T-helper 1 cell (primary cell): ENCODE measurements around the gene NABP1.

Experiments used
- DNase-seq, 5 donors: peaks; one replicate each; pipeline ENCODE4 v3.0.0-alpha.2; 2012 to 2020

The NABP1 gene

GRCh38 chr2:191686066-191686465 is 8.1 kb downstream of the NABP1 start:
- DNase-seq: no peak

DNA sequence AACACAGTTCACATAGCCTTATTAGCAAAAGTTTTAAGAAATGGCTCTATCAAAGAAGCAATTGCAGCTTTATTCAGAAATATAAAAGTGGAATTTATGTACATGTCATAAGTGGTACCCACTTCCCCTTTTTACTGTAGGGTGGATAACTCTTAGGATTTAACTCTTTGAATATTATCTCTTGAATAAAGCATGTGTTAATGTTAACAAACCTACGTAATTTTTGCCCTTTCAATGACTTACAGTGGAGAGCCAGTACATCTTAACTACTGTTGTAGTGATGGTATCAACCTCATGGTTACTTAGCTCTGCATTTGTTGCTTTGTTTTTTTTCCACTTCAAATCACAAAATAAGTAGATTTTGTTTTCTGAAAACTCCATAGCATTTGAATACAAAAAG is 8.8 kb downstream of the NABP1 start:
- no peak for DNase-seq

GRCh38 chr2:191687867-191688266 is 9.9 kb downstream of the NABP1 start:
- no peak for DNase-seq

DNA sequence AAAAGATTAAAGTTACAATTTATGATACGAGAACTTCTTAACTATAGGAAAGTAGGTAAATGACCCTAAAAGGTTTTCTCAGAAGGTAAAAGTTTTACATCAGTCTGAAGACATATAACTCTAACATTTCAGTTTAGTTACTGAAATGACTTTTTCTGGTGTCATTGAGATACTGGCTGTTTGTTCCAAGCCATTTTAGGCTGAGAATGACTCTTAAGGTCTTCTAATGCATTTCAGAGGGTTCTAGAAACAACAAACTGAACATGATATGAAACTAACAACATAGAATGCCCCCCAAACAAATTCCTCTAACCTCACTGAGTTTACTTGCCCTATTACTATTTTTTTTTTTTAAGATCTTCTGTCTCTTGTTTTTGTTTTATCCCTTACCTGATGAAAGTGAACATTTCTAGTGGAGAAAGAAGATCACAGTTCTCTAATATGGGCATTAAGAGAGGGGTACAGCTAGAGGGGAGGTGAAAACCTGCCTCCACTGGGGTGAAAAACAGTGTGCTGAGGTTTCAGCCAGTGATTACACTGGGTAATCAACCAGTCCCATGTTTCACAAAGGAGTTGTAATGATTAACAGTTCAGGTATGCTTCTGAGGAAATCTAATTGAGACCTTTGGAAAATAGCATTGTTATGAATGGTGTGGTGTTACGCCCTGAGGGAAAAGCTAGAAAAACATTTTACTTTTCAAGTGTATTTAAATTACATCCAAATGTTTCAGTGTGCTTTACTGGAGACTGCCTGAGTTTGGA is 11.2 kb downstream of the NABP1 start:
- DNase-seq: no peak

GRCh38 chr2:191690327-191690726 is 12.4 kb downstream of the NABP1 start:
- no peak for DNase-seq

DNA sequence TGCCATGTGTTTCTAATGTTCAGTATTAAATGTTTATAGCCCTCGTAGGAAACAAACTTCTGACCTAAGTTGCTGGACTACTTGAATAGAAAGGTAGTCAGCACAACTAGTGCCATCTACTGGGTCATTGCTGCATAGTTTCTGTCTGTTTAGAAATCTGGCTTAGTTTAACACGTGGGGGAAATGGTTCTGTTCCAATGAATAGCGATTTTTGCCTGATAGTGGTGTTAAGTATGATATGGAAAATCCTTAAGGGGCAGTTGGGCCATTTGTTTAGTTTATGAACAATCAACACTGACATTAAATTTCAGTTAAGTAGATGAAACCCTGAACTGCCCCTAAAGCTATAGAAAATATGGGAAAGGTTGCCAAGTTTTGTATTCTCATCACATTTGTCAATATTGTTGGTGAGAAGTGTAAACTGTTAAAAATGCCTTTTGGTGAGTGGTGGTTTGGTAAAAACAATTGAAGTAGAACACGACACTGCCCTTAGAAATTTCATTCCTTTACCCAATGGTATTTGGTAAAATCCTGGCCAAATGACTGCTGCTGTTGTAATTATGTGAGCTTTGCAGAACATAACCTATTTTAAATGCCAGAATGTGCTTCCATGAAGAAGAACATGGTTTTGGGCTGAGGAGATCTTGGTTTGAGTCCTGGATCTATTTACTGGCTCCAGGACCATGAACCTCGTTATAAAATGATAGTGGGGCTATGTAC is 13.2 kb downstream of the NABP1 start:
- peak in 3 of 5 donors; percentile 34 to 74 (median 44) for DNase-seq

- no peak for DNase-seq
Measured at GRCh38 chr2:191691898-191692297, 14.0 kb downstream of the NABP1 start.

DNA sequence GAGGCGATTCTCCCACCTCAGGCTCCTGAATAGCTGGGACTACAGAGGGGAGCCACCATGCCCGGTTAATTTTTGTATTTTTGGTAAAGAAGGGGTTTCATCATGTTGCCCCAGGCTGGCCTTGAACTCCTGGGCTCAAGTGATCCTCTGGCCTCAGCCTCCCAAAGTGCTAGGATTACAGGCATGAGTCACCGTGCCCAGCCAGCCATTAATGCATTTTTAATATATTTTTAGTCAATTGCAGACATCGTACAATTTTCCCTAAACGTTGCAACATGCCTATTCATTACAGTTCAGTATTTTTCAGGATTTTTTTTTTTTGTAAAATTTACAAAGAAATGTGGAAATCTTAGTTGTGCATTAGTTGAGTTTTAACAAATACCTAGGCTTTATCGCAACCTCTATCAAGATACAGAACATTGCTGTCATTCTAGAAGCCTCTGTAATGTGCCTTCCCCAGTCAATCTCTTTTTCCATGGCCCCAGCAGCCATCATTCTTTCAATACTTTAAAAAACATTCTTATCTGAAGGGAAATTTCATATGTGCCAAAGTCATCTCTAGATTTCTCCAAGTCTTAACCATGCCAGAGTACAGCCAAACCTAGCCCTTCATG is 14.7 kb downstream of the NABP1 start:
- no peak for DNase-seq

DNA sequence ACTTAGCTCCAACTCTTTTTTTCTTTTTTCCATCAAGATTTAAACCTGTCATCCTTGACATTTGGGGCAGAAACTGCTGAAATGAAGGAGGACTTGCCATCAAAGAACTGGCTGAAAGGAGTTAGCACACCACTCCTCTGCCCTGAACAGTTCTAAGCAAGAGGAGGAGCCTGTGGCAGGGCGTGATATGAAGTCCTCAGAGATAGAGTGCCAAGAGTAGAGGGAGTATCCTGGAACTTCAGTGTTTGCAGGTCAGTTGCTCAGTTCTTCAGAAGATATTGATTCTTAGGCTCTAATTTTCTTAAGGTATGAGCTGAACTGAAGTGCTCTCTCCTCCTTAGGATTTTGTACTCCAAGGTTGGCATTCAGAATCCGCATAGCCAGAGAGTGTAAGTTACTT is 15.2 kb downstream of the NABP1 start:
- no peak for DNase-seq

- DNase-seq: no peak
Measured at GRCh38 chr2:191693778-191694177, 15.8 kb downstream of the NABP1 start.

GRCh38 chr2:191696001-191696400 is 18.1 kb downstream of the NABP1 start:
- DNase-seq: no peak

DNA sequence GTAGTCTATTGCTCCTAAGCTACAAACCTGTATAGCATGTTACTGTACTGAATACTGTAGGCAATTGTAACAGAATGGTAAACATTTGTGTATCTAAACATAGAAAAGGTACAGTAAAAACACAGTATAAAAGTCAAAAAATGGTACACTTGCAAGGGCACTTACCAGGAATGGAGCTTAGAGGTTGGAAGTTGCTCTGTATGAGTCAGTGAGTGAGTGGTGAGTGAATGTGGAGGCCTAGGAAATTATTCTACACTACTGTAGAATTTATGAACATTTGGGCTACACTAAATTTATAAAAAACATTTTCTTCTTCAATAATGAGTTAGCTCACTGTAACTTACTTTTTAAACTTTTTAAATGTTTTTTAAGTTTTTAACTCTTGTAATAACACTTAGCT is 19.0 kb downstream of the NABP1 start:
- DNase-seq: no peak

DNA sequence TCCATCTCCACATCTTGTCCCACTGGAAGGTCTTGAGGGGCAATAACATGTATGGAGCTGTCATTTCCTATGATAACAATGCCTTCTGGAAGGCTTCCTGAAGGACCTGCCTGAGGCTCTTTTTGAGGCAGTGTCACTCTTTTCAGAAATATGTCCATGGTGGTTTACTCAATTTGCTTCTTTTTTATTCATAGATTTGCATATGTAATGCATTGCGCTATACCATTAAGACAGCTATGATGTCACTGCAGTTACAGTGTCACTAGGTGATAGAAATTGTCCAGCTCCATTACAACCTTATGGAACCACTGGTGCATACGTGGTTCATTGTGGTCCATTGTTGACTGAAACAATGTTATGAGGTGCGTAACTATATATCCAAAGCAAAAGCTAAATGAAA is 19.9 kb downstream of the NABP1 start:
- no peak for DNase-seq

DNA sequence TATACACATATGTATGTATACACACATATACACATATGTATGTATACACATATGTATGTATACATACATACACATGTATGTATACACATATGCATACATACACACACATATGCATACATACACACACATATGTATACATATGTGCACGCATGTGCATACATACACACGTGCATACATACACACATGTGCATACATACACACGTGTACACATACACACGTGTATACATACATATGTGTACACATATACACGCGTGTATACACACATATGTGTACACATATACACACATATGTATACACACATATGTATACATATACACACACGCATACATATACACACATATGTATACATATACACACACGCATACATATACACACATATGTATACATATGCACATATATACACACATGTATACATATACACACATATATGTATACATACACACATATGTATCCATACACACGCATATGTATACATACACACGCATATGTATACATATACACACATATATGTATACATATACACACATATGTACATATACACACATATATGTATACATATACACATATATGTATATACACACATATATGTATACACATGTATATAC is 21.5 kb downstream of the NABP1 start:
- no peak for DNase-seq

DNA sequence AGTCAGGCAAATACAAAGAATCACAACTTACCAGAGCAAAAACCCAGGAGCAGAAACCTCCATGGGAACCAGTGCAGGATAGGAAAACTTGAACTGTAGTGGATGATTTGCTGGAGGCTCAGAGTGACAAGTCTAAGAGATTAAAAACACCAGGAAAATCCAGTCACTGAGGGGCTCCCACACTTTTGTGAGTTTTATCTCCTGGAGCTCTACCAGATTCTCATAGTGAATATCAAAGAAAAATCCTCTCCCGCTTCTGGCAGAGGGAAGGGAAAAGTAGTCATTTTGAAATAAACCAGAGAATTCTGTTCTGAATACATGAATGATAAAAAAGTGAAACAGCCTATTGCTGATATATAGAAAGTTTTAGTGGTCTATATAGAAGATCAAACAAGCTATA is 23.1 kb downstream of the NABP1 start:
- no peak for DNase-seq

DNA sequence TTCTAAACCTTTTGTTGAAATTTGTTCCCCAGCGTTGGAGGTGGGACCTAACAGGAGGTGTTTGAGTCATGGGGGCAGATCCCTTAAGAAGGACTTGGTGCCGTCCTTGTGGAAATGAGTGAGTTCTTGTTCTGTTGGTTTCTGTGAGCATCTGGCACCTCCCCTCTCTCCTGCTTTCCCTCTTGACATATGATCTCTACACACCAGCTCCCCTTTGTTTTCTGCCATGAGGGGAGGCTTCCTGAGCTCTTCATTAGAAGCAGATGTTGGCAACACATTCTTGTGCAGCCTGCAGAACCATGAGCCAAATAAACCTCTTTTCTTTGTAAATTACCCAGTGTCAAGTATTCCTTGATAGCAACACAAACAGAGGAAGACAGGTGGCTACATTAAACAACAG is 23.8 kb downstream of the NABP1 start:
- DNase-seq: no peak

GRCh38 chr2:191703079-191703725 is 25.3 kb downstream of the NABP1 start:
- DNase-seq: no peak

DNA sequence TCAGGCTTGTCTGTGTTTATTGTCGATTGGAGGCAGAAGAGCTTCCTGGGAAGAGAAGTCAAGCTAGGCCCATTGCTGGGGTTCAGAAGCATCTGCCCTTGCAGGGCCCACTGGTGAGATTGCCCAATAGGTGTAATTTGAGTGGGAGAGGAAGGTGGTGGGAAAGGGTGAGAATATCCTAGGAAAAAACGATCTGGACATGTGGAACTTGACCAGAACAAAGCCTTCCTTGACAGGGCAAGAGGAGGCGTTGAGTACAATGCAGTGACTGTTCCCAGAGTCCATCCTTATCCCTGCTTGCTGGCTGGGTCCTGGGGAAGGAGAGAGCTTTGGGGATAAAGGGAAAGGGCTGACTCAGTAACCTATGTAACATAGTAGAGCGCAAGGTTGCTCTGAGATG is 27.1 kb downstream of the NABP1 start:
- DNase-seq: no peak

DNA sequence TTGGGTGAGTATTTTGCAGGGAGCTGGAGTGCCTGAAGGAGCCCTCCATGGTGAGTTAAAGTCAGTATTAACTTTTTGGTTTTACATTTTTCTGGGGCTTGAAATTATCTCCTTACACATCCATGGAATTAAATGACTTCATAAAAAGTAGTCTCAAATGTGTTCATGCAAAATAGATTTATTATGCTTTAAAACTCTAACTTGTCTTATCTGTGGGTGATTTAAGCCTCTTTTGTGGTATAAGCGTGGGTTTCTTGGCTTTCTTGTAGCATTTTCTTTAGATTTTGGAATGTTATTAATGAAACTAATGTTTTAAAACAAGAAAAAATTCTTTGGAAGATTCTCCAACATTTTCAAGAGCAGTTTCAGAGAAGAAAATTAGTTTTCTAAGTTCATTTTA is 27.8 kb downstream of the NABP1 start:
- no peak for DNase-seq

DNA sequence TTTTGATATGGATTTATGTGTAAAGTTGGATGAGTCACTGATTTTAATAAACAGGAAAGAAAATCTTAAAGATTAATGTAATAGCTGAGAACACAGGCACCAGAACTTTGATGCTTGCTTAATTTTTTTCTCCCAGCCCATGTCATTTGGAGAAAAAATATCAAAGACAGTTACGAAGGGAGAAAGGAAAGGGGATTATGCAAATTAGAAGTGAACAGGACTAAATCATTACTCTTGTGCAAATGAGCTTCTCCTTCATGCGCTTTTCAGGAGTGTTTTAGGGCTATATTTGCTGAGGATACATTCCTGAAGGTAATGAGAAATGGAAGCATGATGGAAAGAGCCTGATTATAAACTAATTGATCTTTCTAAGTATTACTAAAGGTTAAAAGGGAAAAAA is 28.9 kb downstream of the NABP1 start:
- no peak for DNase-seq

- no peak for DNase-seq
Measured at GRCh38 chr2:191707542-191707941, 29.6 kb downstream of the NABP1 start.

- DNase-seq: no peak
Measured at GRCh38 chr2:191710411-191710900, 32.5 kb downstream of the NABP1 start.

DNA sequence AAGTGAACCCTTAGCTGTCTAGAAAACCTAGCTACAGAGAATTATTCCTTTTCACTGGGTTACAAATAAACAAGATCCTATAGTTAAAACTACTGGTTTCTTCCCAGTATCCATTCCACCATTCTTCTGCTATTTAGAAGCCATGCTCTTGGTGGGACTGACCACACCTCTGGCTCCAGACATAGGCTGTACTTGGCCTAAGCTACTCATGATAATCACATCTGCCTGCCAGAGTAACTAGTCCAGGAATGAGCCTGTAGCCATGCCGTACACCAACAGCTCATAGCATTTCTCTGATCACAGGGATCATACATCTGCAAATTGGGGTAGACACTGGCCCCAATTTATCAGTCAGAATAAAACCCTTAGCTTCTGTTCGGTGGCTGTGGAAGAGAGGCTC is 33.7 kb downstream of the NABP1 start:
- DNase-seq: no peak
